Measurements from ENCODE around the gene NRSN2. TPM values are rescaled to one million over a fixed set of nuclear protein-coding genes. Genes with fewer than 3 reads are reported as not detected.

NRSN2 gene
- total and polyA plus RNA-seq, 2 donors (not counting 3 experiments of a cell fraction or from before 2014, with no cell fraction given): 36.9 to 64.1 TPM

GRCh38 chr20:313402-313801 is 33.5 kb upstream of the NRSN2 start:
- dilution Hi-C loops (cut with MboI; ENCODE audit: extremely low pct_ligation_motif_present, low sequenced_read_pairs): no loop called here
- Histone ChIP-seq H3K27me3 (ENCODE audit: control insufficient read depth in 2 of 2, insufficient read depth in 2 of 2, low read length in 2 of 2) (no peaks in the 10 kb centered on the region), H3K4me1 (ENCODE audit: control insufficient read depth, extremely low read depth, insufficient read depth, low read length) (peaks cover 31% of the 10 kb centered on the region), H4K20me1 (replicated peaks; ENCODE audit: control insufficient read depth, extremely low read depth, insufficient read depth, low read length) (no peaks in the 10 kb centered on the region), H3K36me3 (ENCODE audit: control insufficient read depth in 2 of 2, extremely low read depth in 1 of 2, insufficient read depth in 2 of 2, low read length in 2 of 2) (no peaks in the 10 kb centered on the region), H3K9me1 (replicated peaks; ENCODE audit: control insufficient read depth, extremely low read depth, insufficient read depth, low read length) (no peaks in the 10 kb centered on the region), H3K4me2 (ENCODE audit: insufficient read depth, low read length) (peak overlapping the region; percentile 52), H3K27ac (ENCODE audit: insufficient read depth, low read depth, low read length) (peak overlapping the region; percentile 80), H2AFZ (ENCODE audit: low read depth, low read length) (no peak overlapping the region), H3K9me3 (replicated peaks; ENCODE audit: control insufficient read depth, insufficient read depth, low read length) (no peaks in the 10 kb centered on the region), H3K4me3 (replicated peaks in 1 of 3; ENCODE audit: insufficient read depth in 1 of 3, low read depth in 1 of 3, low read length in 3 of 3) (no peak overlapping the region), H3K79me2 (ENCODE audit: control insufficient read depth, insufficient read depth, low read length) (no peaks in the 10 kb centered on the region), H3K9ac (replicated peaks; ENCODE audit: extremely low read depth, insufficient read depth, low read length) (no peak overlapping the region)
- TF ChIP-seq POLR2AphosphoS5 (IDR thresholded peaks at IDR 0.05; ENCODE audit: insufficient read depth, low read depth, low read length) (no peak), EZH2 (IDR thresholded peaks at IDR 0.05; ENCODE audit: borderline replicate concordance, low read depth, low read length, severe bottlenecking) (no peak), MYC (IDR thresholded peaks at IDR 0.05; ENCODE audit: low read depth, low read length) (no peak), FOS (IDR thresholded peaks at IDR 0.05; ENCODE audit: borderline replicate concordance, insufficient read depth, low read length) (no peak), POLR2A (IDR thresholded peaks at IDR 0.05; ENCODE audit: low read depth, low read length) (no peak)
- TF ChIP-seq, protein P1, sequence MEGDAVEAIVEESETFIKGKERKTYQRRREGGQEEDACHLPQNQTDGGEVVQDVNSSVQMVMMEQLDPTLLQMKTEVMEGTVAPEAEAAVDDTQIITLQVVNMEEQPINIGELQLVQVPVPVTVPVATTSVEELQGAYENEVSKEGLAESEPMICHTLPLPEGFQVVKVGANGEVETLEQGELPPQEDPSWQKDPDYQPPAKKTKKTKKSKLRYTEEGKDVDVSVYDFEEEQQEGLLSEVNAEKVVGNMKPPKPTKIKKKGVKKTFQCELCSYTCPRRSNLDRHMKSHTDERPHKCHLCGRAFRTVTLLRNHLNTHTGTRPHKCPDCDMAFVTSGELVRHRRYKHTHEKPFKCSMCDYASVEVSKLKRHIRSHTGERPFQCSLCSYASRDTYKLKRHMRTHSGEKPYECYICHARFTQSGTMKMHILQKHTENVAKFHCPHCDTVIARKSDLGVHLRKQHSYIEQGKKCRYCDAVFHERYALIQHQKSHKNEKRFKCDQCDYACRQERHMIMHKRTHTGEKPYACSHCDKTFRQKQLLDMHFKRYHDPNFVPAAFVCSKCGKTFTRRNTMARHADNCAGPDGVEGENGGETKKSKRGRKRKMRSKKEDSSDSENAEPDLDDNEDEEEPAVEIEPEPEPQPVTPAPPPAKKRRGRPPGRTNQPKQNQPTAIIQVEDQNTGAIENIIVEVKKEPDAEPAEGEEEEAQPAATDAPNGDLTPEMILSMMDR (IDR thresholded peaks at IDR 0.05; ENCODE audit: extremely low read depth in 1 of 2, insufficient read depth in 1 of 2, low read depth in 1 of 2, low read length in 2 of 2): no peak
- no peak for FAIRE-seq
- ChIA-PET CTCF (no interaction called here), POLR2A (no interaction called here)
- no TSS peak for BruUV-seq (replicated peaks)
- intact Hi-C loops (cut with micrococcal nuclease): no loop called here
- DNase-seq (ENCODE audit: low read depth, low spot score): no peak

DNA sequence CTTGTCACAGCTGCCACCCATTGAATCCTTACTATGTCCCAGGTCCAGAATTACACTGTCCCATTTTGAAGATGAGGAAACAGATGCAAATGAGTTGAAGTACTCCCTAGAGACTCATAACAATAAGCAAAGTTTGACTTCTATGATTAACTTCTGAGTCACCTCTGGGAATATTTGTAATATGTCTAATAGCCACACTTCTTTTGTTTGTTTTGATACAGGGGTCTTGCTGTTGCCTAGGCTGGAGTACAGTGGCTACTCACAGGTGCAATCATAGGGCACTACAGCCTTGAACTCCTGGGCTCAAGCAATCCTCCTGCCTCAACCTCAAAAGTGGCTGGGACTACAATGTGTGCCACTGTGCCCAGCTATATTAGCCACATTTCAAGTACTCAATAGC is 33.0 kb upstream of the NRSN2 start:
- DNase-seq (ENCODE audit: low read depth, low spot score) (peak; percentile 69), FAIRE-seq (peak; percentile 90)
- intact Hi-C loops (cut with micrococcal nuclease) (loop anchor here (1.0 kb wide), 1 partner anchor 10 kb away; no protein-coding TSS in a partner anchor), dilution Hi-C loops (cut with MboI; ENCODE audit: extremely low pct_ligation_motif_present, low sequenced_read_pairs) (no loop called here)
- H3K36me3 ChIP-seq (ENCODE audit: control insufficient read depth in 2 of 2, extremely low read depth in 1 of 2, insufficient read depth in 2 of 2, low read length in 2 of 2): no peaks in the 10 kb centered on the region
- no peaks in the 10 kb centered on the region for H4K20me1 ChIP-seq (replicated peaks; ENCODE audit: control insufficient read depth, extremely low read depth, insufficient read depth, low read length)
- BruUV-seq (replicated peaks): no TSS peak
- no peaks in the 10 kb centered on the region for H3K9me3 ChIP-seq (replicated peaks; ENCODE audit: control insufficient read depth, insufficient read depth, low read length)
- H3K79me2 ChIP-seq (ENCODE audit: control insufficient read depth, insufficient read depth, low read length): no peaks in the 10 kb centered on the region
- H2AFZ ChIP-seq (ENCODE audit: low read depth, low read length): no peak overlapping the region
- POLR2A ChIA-PET: no interaction called here
- TF ChIP-seq, protein P2, sequence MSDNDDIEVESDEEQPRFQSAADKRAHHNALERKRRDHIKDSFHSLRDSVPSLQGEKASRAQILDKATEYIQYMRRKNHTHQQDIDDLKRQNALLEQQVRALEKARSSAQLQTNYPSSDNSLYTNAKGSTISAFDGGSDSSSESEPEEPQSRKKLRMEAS (IDR thresholded peaks at IDR 0.05; ENCODE audit: insufficient read depth, insufficient read length): no peak
- TF ChIP-seq JUN (IDR thresholded peaks at IDR 0.05; ENCODE audit: borderline replicate concordance, insufficient read depth, insufficient read length, low read depth): peak; percentile 92
- TF ChIP-seq FOS (IDR thresholded peaks at IDR 0.05; ENCODE audit: borderline replicate concordance, insufficient read depth, low read length): peak; percentile 89
- TF ChIP-seq MYC (IDR thresholded peaks at IDR 0.05; ENCODE audit: low read depth, low read length): no peak
- H3K9me1 ChIP-seq (replicated peaks; ENCODE audit: control insufficient read depth, extremely low read depth, insufficient read depth, low read length): no peaks in the 10 kb centered on the region
- CTCF ChIA-PET: interaction anchor here (1.2 kb wide), 1 partner anchor 10 kb away, joined by 3 read pairs; no protein-coding TSS in a partner anchor
- no peaks in the 10 kb centered on the region for H3K27me3 ChIP-seq (ENCODE audit: control insufficient read depth in 2 of 2, insufficient read depth in 2 of 2, low read length in 2 of 2)
- peak overlapping the region; percentile 80 for H3K27ac ChIP-seq (ENCODE audit: insufficient read depth, low read depth, low read length)
- H3K9ac ChIP-seq (replicated peaks; ENCODE audit: extremely low read depth, insufficient read depth, low read length): peak overlapping the region; percentile 11
- H3K4me3 ChIP-seq (replicated peaks in 1 of 3; ENCODE audit: insufficient read depth in 1 of 3, low read depth in 1 of 3, low read length in 3 of 3): no peak overlapping the region
- peaks cover 29% of the 10 kb centered on the region for H3K4me1 ChIP-seq (ENCODE audit: control insufficient read depth, extremely low read depth, insufficient read depth, low read length)
- H3K4me2 ChIP-seq (ENCODE audit: insufficient read depth, low read length): peak overlapping the region; percentile 52
